HG02943 (cell line): ENCODE data around the gene SUMO1.

Experiments used
- ATAC-seq: cut with Tn5 transposase; IDR thresholded peaks from one replicate; pipeline ENCODE4 v1.9.1; 2021; ENCODE audit warnings: mild to moderate bottlenecking, low read depth, moderate library complexity; ENCODE audit not compliant: unreplicated experiment

Gene SUMO1

DNA sequence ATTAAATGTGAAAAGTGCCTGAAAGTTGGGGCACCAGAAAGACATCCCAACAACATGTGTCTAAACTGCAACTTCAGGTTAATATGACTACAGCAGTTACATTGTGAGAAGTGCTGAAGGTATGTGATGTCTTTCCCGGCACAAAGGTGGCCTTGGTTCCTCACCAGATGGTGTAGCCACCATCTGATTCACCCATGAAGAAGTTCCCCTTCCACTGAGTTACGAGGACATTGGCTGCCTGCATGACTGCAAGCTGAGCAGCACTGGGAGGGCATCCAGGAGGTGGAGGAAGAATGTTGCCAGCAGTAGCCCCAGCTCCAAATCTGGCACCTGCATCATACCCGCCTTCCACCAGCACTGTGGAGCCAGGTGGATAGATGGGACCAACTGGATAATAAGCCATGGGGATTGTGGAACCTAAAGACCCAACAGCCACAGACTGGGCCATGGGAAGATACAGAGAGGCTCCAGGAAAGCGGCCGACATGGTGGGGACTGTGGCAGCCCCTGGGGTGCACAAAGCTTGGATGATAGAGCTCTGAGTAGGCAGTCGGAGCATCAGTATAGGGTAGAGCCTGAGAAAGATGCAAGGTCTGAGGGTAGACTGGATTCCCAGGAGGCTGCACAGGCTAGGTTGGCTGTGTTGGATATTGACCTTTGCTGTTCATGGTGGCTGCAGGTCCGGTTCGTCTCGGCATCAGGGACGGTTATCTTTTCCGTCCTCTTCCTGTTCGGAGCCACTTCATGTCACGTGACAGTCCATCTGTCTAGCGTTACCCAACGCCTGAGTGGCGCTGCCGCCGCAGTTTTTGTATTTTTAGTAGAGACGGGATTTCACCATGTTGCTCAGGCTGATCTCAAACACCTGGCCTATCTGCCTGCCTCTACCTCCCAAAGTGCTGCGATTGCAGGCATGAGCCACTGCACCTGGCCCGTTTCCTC is 36.9 kb downstream of the SUMO1 start:
- no peak for ATAC-seq

DNA sequence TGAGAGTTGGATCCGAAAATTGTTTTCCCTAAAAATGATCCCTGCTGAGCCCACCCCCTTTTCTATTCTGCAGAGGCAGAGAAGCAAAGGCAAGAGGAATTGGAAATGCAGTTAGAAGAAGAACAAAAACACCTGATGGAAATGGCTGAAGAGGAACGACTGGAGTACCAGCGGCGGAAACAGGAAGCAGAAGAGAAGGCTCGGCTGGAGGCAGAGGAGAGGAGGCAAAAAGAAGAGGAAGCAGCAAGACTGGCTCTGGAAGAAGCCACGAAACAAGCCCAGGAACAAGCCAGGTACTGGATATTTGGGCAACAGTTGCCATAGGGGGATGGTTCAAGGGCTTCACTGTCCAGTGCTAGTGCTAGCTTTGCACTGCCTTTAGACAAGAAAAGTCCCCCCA is 41.7 kb downstream of the SUMO1 start:
- no peak for ATAC-seq

DNA sequence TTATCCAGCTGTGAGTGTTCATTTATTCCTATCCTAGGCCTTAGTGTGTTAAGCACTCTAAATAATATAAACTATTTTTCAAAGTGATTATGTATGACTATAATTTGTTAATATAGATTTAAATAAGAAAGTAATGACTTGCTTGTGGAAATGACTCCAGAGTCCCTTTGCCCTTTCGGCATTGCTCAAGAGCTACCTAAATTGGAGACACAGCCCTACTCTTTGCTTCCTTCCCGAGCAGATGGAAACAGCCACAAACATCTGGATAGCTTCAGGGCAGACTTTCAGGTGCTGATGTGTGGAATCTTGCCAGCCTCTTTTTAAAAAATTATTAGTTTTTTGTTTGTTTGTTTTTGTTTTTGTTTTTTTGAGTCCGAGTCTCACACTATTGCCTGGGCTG is 44.0 kb downstream of the SUMO1 start:
- ATAC-seq = no peak

DNA sequence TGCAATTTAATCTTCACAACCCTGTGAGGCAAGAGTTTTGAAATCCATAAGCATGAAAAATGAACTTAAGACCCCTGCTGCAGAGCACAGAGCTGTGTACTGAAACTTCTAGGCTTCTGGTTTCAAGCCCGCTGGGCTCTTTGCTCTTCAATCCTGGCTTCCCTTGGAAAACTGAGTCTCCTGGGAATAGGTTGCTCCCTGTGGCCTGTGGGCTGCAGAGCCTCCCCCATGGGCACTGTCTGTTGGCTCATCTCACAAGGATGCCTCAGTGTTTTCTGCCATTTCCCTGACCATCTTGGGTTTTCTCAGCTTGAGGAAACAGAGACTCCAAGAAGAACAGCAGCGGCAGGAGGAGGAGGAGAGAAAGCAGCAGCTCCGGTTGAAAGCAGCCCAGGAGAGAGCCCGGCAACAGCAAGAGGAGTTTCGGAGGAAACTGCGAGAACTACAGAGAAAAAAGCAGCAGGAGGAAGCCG is 44.5 kb downstream of the SUMO1 start:
- no peak for ATAC-seq

DNA sequence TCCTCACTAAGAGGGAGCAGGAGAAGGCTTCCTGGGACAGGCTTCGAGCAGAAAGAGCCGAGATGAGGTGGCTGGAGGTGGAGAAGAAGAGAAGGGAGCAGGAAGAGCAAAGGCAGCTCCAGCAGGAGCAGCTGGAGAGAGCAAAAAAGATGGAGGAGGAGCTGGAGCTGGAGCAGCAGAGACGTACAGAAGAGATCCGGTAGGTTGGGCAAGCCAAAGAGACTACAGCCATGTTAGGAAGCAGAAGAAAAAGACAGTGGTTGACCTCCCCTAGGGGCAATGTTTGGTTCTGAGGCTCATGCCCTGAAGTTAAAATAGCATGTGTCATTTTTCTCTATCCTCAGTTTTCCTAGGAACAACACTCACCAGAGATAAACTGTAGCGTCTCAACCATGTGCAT is 45.1 kb downstream of the SUMO1 start:
- ATAC-seq = no peak

DNA sequence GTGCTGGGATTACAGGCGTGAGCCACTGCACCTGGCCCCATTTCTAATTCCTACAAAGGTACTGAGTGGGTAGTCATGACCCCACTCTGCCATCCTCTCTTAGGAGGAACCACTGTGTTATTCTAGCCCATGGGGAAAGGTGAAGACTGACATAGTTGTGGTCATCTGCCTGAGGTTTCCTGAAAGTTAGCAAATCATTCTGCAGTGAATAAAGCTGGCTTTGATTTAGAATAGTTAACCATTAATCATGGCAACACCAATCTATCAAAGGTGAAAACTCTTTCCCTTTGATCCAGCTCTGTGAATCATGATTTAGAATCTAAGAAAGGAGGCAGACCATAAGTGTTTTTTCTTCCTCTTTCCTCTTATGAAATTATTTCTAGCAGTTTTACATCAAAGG is 50.8 kb downstream of the SUMO1 start:
- no peak for ATAC-seq

DNA sequence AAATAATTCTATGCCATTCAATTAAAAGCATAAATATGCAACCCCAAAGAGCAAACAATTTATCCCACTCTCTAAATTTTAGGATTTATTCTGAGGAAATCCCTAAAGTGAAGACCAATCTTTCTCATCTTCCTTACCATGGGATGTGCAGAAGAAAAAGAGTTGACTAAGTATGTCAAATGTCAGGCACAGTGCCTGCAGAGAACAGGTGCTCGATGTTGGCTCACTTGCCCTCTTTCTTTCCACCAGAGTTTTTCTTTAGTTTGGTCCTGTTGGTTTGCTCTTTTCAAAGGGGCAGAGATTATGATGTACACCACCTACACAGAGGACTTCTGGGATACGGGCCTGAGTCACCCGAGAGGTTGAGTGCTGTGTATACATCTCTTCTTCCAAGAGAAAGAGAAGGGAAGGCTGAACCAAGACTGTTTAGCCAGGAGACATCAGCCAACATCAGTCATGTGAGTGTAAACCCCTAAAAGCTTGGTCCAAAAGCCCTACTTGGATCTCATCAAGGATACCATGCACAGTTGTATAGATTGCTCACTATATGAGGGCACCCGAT is 51.7 kb downstream of the SUMO1 start:
- ATAC-seq = no peak

DNA sequence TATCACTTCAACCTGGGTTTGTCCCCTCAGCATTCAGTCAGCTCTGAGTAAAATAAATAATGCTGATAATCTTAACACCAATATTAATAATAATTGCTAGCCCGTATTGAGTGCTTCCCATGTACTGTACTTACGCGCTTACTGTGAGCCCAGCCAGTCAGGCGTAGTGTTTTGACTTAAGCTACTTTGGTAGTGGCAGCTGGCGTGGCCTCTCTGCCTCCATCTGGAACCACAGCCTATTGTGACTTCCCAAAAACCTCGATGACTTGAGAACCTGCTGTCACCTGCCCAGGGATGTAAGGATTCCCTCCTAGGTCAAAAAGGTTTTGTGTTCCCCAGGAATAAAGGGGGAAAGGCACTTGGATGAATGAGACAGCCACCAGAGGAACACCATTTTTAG is 53.2 kb downstream of the SUMO1 start:
- no peak for ATAC-seq

DNA sequence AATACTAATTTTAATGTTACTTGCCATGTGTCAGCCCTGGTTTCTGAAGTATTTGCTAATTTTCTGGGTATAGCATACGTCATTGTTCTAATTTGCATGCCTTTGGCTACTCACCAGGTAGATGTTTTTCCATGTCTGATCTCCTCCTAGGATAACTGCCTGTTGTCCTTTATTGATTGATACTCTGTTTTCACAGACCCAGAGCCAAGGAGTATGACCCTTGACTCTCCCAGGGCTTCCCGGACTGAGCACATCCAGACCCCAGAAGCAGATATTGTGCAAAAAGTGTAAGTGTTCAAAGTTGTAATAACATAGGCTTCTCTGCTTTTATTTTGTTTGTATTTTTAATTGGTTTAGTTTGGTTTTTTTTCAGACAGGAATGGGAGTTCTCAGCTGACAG is 53.8 kb downstream of the SUMO1 start:
- ATAC-seq = no peak

DNA sequence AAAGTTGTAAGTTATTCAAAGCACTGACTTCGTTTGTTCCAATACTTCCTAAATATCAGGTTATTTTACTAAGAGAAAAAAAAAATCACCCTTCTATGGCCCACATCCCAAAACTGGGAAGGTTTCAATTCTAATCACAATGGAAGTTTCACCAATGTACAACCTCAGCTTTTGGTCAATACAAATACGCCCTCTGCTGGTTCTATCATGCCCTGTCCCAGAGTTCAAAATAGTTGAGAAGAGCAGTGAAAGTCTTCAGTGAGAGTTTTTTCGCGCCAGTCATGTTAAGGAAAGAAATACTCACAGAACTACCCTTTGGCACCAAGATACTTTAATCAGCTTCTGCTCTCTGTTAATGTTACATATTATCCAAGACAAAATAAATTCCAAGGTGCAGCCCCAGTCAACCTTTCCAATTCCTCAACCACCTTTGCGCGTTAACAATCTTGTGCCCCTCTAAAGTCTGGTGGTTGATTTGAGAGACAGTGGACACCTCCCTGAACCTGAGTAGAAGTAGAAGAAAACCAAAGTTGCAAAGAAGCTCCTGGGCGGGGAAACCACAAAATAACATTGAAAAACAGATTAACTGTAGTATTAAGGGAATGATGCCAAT is 59.9 kb downstream of the SUMO1 start:
- ATAC-seq = no peak

DNA sequence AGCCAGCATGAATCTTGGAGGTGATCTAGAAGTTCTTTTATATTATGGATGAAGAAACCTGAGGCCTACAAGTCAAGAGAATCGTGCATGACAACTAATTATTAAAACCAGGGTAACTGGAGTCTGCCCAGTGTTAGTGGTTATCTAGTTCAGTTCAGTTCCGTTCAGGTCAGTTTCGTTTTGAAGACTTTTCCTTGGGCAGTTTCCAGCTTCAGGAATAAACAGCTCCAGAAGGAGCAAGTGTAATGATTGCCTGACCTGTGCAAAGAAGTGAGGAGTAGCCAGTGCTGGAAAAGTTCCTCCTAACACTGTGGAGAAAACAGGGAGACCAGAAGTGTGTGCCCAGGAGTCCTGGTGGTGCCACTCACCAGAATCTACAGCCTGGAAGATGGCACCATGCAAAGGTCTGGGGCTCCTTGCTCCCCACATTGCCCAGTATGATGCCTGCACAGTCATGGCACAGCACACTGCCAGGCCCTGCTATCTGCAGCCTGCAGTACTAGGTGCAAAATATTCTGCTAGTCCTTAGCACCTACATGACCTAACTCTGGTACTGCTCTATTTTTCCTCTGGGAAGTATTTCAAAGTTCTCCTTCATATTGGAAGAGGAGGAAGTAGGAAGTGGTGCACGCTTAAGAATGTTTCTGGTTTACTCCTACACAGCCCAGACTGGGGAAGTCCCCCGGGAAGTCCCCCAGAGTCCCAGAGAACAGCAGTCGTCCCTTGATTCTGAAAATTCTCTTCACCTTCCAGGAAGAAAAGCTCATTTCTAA is 65.8 kb downstream of the SUMO1 start:
- ATAC-seq = no peak

DNA sequence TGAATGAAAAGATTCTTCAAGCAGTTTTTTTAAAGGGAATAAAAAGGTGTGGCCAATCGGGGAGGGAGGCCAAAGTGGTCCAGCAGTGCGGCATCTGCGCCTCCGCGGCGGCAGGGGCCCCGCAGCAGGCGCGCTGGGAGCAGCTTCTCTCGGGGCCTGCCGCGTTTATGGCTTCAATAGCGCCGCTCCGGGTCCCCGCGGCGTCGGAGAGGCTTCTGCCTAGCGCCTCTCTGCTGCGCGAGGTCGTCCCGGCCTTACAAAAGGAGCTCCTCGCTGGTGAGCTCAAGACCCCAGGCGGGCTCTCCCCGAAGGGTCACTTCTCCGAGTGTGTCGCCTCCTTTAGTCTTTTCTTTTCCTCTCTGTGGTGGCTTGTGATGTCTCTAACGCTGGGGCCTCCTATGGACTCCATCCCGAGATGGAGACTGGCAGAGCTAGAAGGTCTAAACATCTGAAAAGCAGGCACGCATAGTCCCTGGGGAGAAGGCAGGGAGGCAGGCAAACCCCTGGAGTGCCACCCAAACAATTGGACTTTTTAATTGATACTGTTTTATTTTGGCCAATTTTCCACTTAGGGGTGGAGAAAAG is 67.1 kb downstream of the SUMO1 start:
- no peak for ATAC-seq

DNA sequence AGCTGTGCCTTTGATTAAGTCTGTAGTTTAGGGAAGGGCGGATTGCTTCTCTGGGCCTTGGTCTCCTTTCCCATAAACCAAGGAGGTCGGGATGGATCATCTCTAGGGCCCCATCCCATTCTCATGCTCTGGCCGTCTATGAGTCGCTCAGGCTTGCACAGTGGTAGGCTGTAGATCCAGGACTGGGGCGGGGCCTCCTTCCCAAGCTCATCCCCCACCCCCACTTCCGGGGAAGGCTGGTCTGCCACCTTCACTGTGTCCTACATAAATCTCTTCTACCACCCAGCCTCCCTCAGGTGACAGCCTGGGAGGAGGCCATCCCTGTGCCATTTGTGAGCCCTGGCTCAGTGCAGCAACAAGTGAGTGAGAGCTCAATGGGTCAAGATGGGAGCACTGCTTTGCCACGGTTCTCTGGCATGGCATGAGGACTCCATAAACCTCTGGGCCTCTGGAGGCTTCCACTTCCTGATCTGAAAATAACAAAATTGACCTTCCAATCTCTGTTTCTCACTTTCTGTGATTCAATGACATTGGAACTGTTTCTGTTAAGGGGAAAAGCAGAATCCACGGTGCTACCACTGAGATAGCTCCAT is 68.5 kb downstream of the SUMO1 start:
- no peak for ATAC-seq

DNA sequence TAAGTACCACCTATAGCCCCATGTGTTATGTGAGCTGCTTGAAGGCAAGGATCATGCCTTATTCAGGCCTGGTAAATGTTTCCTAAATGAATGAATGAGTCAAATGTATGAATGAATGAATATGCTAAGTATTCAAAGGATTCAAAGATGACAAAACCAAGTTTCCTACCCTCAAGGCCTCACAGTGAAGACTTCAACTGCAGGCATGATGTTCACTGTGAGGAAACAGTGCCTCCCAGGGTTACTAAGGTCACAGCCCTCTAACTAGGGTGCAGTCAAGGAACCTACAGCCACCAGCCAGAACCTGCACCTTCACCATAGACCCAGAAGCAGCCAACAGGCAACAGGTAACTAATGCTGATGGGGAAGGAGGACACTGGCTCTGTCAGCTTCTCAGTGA is 69.3 kb downstream of the SUMO1 start:
- no peak for ATAC-seq

DNA sequence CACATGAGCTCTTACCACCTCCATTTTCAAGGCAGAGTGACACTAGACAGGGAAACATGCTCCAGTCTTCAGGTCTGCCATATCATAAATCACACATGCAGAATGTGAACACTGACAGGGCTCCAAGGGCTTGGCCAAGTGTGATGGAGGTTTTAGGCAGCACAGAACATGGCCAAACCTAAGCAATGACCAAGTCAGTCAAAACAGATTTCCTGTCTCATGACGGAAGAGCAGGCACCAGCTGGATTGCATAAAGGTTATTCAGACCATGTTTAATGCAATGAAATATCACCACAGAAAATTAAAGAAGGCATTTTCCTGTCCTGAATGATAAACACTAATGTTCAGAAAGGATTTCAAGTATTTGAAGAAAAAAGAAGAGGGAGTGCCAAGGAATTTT is 72.5 kb downstream of the SUMO1 start:
- no peak for ATAC-seq

DNA sequence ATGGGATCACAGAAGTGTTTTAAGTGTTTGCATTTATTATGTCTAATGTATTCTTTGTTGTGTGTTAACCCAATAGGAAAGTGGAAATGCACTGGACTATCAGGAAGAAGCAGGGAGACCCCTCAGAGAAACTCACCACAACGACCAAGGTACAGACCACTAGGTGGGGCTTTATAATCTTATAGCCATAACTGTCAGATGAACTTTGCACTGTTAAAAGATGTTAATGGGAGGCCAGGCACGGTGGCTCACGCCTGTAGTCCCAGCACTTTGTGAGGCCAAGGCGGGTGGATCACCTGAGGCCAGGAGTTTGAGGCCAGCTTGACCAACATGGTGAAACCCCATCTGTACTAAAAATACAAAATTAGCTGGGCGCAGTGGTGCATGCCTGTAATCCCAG is 73.2 kb downstream of the SUMO1 start:
- ATAC-seq = no peak

DNA sequence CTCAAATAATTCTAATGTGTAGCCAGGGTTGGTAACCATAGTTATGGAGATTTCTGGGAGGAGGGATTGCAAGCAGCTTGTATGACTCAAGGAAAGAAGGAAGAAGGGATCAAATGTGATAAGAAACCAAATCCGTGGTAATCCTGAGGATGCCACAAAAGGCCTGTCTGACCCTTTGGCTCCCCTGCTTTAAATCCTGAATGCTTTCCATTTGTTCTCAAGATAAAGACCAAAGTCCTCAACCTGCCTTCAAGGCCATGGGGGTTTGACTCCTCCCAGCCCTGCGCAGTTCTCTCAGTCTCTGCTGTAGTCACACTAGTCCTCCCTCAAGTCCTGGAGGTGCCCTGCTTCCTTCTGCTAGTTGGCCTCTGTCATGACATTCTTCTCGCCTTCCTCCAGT is 74.0 kb downstream of the SUMO1 start:
- ATAC-seq = no peak

DNA sequence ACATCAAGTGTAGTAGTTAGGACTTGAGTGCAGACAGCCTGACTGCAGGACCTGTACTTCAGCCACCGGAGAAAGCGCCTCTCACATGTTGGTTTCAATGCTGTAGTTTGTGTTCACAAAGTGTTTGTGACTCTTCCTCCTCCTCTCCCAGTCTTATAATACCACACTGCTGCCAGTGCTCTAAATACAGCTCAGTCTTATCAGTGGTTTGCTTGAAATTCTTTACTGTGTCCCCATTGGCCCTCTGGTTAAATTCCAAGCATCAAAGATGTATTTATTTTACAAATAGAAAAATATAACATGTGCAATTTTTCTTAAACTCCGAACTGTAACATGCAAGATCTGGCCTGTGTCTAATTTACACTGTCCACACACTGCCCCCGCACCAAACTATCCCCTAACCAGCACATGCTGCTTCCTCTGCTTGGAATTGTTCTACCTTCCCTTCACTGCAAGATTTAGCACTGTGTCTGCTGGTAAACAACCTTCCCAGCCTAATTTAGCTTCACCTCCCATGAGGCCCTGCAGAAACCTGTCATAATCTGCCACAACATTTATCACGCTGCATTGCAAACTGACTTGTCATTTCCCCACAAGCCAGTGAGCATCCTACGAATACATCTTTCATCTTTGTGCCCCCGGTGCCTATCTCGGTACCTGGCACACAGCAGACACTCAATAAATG is 77.1 kb downstream of the SUMO1 start:
- no peak for ATAC-seq

DNA sequence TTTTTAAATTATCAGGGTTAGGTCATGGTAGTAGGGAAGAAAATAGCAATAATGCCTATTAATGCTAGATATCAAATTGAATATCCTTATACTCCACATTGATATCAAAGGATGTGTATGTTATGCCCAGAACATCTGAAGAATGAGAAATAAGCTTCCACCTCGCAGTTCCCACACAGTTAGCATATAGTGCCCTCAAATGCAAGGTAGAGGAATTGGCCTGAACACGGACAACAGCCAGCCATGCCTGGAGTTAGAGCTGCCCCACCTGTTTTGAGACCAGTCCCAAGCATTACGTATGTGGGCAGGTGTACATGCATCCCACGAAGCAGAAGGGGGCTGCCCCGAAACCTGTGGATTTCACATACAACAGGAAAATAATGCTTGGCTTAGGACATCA is 79.6 kb downstream of the SUMO1 start:
- ATAC-seq = no peak
